PC-3 (cell line): Measurements from ENCODE around the gene LPCAT2. TPM values are rescaled to one million over a fixed set of nuclear protein-coding genes. Genes with fewer than 3 reads are reported as not detected.

Experiments
- ATAC-seq: fragments of 200-7000 bp; cut with Tn5 transposase; 2 replicates; pipeline ENCODE4 v1.9.1; 2020; ENCODE audit warnings: mild to moderate bottlenecking, moderate library complexity
- BruUV-seq: library from RNA; stranded (reverse); fragments of 400-500 nt; replicated peaks from 2 replicates; lab custom pipeline; 2021; lab: Mats Ljungman, UMichigan
- CTCF ChIA-PET: fragments of 300-600 bp; sonication (Branson Sonifier 250); formaldehyde crosslinking; loops from one replicate; lab custom pipeline; 2022; ENCODE audit warnings: antibody characterized with exemption; lab: Charles Lee
- POLR2A ChIA-PET: fragments of 300-600 bp; sonication (Branson Sonifier 250); formaldehyde crosslinking; loops from one replicate; lab custom pipeline; 2022; ENCODE audit warnings: antibody characterized with exemption; ENCODE audit not compliant: unreplicated experiment; lab: Charles Lee
- DNase-seq: peaks from one replicate; pipeline ENCODE4 v3.0.0-alpha.2; 2015
- H2AFZ ChIP-seq: fragments of 300-600 bp; sonication (generic); 2 replicates; pipeline ENCODE4 v1.6.0; 2016; ENCODE audit warnings: antibody characterized with exemption, low read length
- H3F3A ChIP-seq: fragments of 300-600 bp; sonication (generic); one replicate; pipeline ENCODE4 v1.6.0; 2017; ENCODE audit warnings: antibody characterized with exemption, low read length, control low read depth, mild to moderate bottlenecking; ENCODE audit not compliant: unreplicated experiment
- H3K27ac ChIP-seq: fragments of 300-600 bp; sonication (generic); 2 replicates; pipeline ENCODE4 v1.5.1; 2016; ENCODE audit warnings: mild to moderate bottlenecking, low read length
- H3K27me3 ChIP-seq: fragments of 300-600 bp; sonication (generic); 2 replicates; pipeline ENCODE4 v1.6.1; 2016; ENCODE audit warnings: low read length, mixed read lengths
- H3K36me3 ChIP-seq: fragments of 300-600 bp; sonication (generic); 2 replicates; pipeline ENCODE4 v1.6.1; 2016; ENCODE audit warnings: low read depth, mixed run types, low read length, mixed read lengths
- H3K4me1 ChIP-seq: fragments of 300-600 bp; sonication (generic); 2 replicates; pipeline ENCODE4 v1.5.1; 2016; ENCODE audit warnings: low read length; ENCODE audit not compliant: insufficient read depth
- H3K4me2 ChIP-seq: fragments of 300-600 bp; sonication (generic); 2 replicates; pipeline ENCODE4 v1.6.0; 2016; ENCODE audit warnings: low read length
- H3K4me3 ChIP-seq: fragments of 300-600 bp; sonication (generic); 2 replicates; pipeline ENCODE4 v1.5.1; 2016; ENCODE audit warnings: mild to moderate bottlenecking, low read length, mixed read lengths
- H3K79me2 ChIP-seq: fragments of 300-600 bp; sonication (generic); 2 replicates; pipeline ENCODE4 v1.6.1; 2017; ENCODE audit warnings: low read length, mixed read lengths
- H3K9ac ChIP-seq: fragments of 300-600 bp; sonication (generic); 2 replicates; pipeline ENCODE4 v1.6.0; 2016; ENCODE audit warnings: mild to moderate bottlenecking, low read length
- H3K9me2 ChIP-seq: fragments of 300-600 bp; sonication (generic); replicated peaks from 2 replicates; pipeline ENCODE4 v1.6.1; 2016; ENCODE audit warnings: mixed run types, low read length, mixed read lengths
- H3K9me3 ChIP-seq: fragments of 300-600 bp; sonication (generic); 2 replicates; pipeline ENCODE4 v1.6.1; 2016; ENCODE audit warnings: low read length, mixed read lengths
- H4K20me1 ChIP-seq: fragments of 300-600 bp; sonication (generic); 2 replicates; pipeline ENCODE4 v1.6.1; 2016; ENCODE audit warnings: low read length, mixed read lengths
- EZH2 ChIP-seq: fragments of 300-600 bp; sonication (generic); IDR thresholded peaks from one replicate; pipeline ENCODE4 v1.6.1; 2017; ENCODE audit warnings: antibody characterized with exemption, mild to moderate bottlenecking, low read length; ENCODE audit not compliant: unreplicated experiment
- EZH2phosphoT487 ChIP-seq: fragments of 300-600 bp; sonication (generic); IDR thresholded peaks from 2 replicates; pipeline ENCODE4 v1.6.1; 2018; ENCODE audit warnings: mild to moderate bottlenecking, antibody characterized with exemption, low read length, borderline replicate concordance
- intact Hi-C: fragments of 100-400 bp; cut with micrococcal nuclease; formaldehyde crosslinking; loops from 2 replicates; pipeline ENCODE4 v1.9.0; 2023
- total RNA-seq: library from RNA; depleted of rRNA; stranded (reverse); fragments of >200 nt; gene quantifications from 2 replicates; pipeline ENCODE4 v1.2.3, GENCODE V29; 2014
- TF ChIP-seq, protein P1 (sequence below): fragments of 300-600 bp; sonication (generic); conservative IDR thresholded peaks from 2 replicates; pipeline ENCODE4 v1.5.1; 2017; ENCODE audit warnings: antibody characterized with exemption, low read depth, mild to moderate bottlenecking, low read length

LPCAT2 gene
- total RNA-seq, 1 experiment from 2014 or later, result 8.0 TPM

DNA sequence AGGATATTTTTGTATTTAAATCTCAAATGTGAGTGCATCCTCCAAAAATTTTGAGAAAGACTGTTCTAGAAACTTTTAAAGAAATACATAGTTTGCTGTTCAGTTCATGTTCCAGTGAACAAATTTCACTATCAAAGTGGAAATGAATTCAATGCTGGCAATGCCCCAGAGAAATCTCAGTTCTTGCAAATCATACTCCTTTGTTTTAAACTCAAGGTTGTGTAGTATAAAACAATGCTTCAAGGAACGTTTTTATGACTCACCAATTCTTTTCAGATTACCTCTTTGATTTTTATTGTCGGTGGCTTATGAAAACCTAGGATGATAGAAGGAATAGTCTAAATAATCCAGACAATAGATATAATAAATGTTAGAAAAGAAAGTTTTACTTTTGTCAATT is 17.6 kb downstream of the LPCAT2 start:
- no peak for ATAC-seq
- no TSS peak for BruUV-seq
- Histone ChIP-seq H3F3A (no peaks in the 10 kb centered on the region), H3K4me2 (no peak overlapping the region), H3K36me3 (no peaks in the 10 kb centered on the region), H3K9me2 (no peaks in the 10 kb centered on the region), H3K79me2 (no peaks in the 10 kb centered on the region), H3K4me1 (0 out of 2 replicates have a peak, but pooled peaks cover 8% of the 10 kb centered on the region), H3K4me3 (no peak overlapping the region), H3K9me3 (no peaks in the 10 kb centered on the region), H4K20me1 (no peaks in the 10 kb centered on the region), H2AFZ (no peak overlapping the region), H3K9ac (no peak overlapping the region), H3K27me3 (no peaks in the 10 kb centered on the region), H3K27ac (no peak overlapping the region)
- intact Hi-C loops, result no loop called here
- ChIA-PET POLR2A (no interaction called here), CTCF (no interaction called here)
- no peak for DNase-seq
- TF ChIP-seq EZH2 (no peak), EZH2phosphoT487 (no peak)
- TF ChIP-seq, protein P1, sequence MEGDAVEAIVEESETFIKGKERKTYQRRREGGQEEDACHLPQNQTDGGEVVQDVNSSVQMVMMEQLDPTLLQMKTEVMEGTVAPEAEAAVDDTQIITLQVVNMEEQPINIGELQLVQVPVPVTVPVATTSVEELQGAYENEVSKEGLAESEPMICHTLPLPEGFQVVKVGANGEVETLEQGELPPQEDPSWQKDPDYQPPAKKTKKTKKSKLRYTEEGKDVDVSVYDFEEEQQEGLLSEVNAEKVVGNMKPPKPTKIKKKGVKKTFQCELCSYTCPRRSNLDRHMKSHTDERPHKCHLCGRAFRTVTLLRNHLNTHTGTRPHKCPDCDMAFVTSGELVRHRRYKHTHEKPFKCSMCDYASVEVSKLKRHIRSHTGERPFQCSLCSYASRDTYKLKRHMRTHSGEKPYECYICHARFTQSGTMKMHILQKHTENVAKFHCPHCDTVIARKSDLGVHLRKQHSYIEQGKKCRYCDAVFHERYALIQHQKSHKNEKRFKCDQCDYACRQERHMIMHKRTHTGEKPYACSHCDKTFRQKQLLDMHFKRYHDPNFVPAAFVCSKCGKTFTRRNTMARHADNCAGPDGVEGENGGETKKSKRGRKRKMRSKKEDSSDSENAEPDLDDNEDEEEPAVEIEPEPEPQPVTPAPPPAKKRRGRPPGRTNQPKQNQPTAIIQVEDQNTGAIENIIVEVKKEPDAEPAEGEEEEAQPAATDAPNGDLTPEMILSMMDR, result no peak

DNA sequence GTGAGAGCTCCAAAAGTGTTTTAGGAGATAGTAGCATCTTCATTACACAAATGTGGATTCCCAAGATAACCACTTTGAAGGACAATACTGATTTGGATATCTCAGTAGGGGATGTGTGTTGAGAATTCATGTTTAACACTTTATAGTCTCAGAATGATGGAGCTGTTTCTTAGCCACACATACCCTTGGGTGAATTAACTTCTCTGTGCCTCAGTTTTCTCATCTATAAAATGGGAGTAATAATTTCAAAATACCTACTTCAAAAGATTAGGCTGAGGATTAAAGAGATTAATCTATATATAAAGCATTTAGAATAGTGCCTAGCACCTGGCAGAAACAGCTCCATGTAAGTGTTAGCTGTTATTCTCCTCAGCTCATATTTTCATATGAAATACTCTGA is 19.0 kb downstream of the LPCAT2 start:
- CTCF ChIA-PET, result no interaction called here
- no peak overlapping the region for H3K4me2 ChIP-seq
- ATAC-seq (no peak), DNase-seq (no peak)
- no peaks in the 10 kb centered on the region for H3K27me3 ChIP-seq
- TF ChIP-seq, protein P1, result no peak
- no peak for TF ChIP-seq EZH2
- no peak for TF ChIP-seq EZH2phosphoT487
- no peak overlapping the region for H3K4me3 ChIP-seq
- no peaks in the 10 kb centered on the region for H3K79me2 ChIP-seq
- H3K27ac ChIP-seq, result no peak overlapping the region
- no peaks in the 10 kb centered on the region for H3K36me3 ChIP-seq
- intact Hi-C loops, result no loop called here
- no peaks in the 10 kb centered on the region for H3F3A ChIP-seq
- H3K9me2 ChIP-seq, result no peaks in the 10 kb centered on the region
- no TSS peak for BruUV-seq
- no peak overlapping the region for H2AFZ ChIP-seq
- 0 out of 2 replicates have a peak, but pooled peaks cover 8% of the 10 kb centered on the region for H3K4me1 ChIP-seq
- no peaks in the 10 kb centered on the region for H4K20me1 ChIP-seq
- H3K9ac ChIP-seq, result no peak overlapping the region
- H3K9me3 ChIP-seq, result no peaks in the 10 kb centered on the region
- POLR2A ChIA-PET, result no interaction called here

DNA sequence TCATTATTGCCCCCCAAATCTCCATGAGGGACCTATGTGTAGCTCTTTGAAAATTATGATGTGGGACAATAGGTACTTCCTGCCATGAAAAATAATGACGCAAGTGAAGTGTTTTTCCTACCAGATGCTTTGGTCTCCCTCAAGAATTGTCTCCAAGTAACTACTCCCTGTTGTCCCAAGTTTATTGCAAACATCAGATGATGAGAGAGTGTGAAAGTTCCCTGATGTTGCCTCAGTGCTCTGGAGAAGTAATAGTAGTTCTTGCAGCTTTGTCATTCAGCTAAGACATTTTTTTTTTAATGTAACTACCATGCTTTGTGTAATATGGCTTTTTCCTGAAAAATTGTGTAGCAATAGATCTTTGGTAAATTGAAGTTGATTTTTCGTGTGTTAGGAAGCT is 20.1 kb downstream of the LPCAT2 start:
- DNase-seq (no peak), ATAC-seq (no peak)
- H4K20me1 ChIP-seq, result no peaks in the 10 kb centered on the region
- H3K9me3 ChIP-seq, result no peaks in the 10 kb centered on the region
- no peak overlapping the region for H2AFZ ChIP-seq
- no peak overlapping the region for H3K4me2 ChIP-seq
- ChIA-PET POLR2A (no interaction called here), CTCF (no interaction called here)
- no peaks in the 10 kb centered on the region for H3K27me3 ChIP-seq
- TF ChIP-seq EZH2phosphoT487 (no peak), EZH2 (no peak)
- TF ChIP-seq, protein P1, result no peak
- H3K79me2 ChIP-seq, result no peaks in the 10 kb centered on the region
- intact Hi-C loops, result no loop called here
- H3F3A ChIP-seq, result no peaks in the 10 kb centered on the region
- BruUV-seq, result no TSS peak
- no peak overlapping the region for H3K27ac ChIP-seq
- H3K9ac ChIP-seq, result no peak overlapping the region
- H3K4me1 ChIP-seq, result 0 out of 2 replicates have a peak, but pooled peaks cover 8% of the 10 kb centered on the region
- no peak overlapping the region for H3K4me3 ChIP-seq
- H3K9me2 ChIP-seq, result no peaks in the 10 kb centered on the region
- no peaks in the 10 kb centered on the region for H3K36me3 ChIP-seq
